GM23338 (cell line): Measurements from ENCODE around the gene POLA1. TPM values are rescaled to one million over a fixed set of nuclear protein-coding genes. Genes with fewer than 3 reads are reported as not detected.
A peak's percentile ranks its signal among the peaks of the same experiment; 100 is the strongest.

ENCODE experiments used
- ATAC-seq: fragments of 200-7000 bp; cut with Tn5 transposase; 3 replicates; pipeline ENCODE4 v1.9.1; 2020
- DNase-seq: peaks from one replicate; pipeline ENCODE4 v3.0.0-alpha.2; 2015; ENCODE audit warnings: low spot score
- H2AFZ ChIP-seq: fragments of 200-600 bp; sonication (generic); 2 replicates; pipeline ENCODE4 v1.8.0; 2016; ENCODE audit warnings: antibody characterized with exemption, mild to moderate bottlenecking, moderate library complexity
- H3F3A ChIP-seq: fragments of 200-600 bp; sonication (generic); replicated peaks from 2 replicates; pipeline ENCODE4 v1.8.0; 2017; ENCODE audit warnings: antibody characterized with exemption, mixed run types, low read depth
- H3K27ac ChIP-seq: fragments of 200-600 bp; sonication (generic); 2 replicates; pipeline ENCODE4 v1.6.1; 2016; ENCODE audit warnings: low read depth
- H3K27me3 ChIP-seq: fragments of 200-600 bp; sonication (generic); 2 replicates; pipeline ENCODE4 v1.8.0; 2016; ENCODE audit warnings: mild to moderate bottlenecking, mixed run types, moderate library complexity; ENCODE audit not compliant: insufficient read depth
- H3K36me3 ChIP-seq: fragments of 200-600 bp; sonication (generic); 2 replicates; pipeline ENCODE4 v1.8.0; 2016; ENCODE audit warnings: mild to moderate bottlenecking; ENCODE audit not compliant: insufficient read depth
- H3K4me1 ChIP-seq: fragments of 200-600 bp; sonication (generic); 2 replicates; pipeline ENCODE4 v1.8.0; 2016; ENCODE audit warnings: mild to moderate bottlenecking, moderate library complexity; ENCODE audit not compliant: insufficient read depth
- H3K4me2 ChIP-seq: fragments of 200-600 bp; sonication (generic); 2 replicates; pipeline ENCODE4 v1.7.1; 2017; ENCODE audit warnings: mixed run types
- H3K4me3 ChIP-seq: fragments of 200-600 bp; sonication (generic); 2 replicates; pipeline ENCODE4 v1.6.1; 2016; ENCODE audit warnings: mixed run types
- H3K79me2 ChIP-seq: fragments of 200-600 bp; sonication (generic); replicated peaks from 2 replicates; pipeline ENCODE4 v1.8.0; 2017; ENCODE audit warnings: mild to moderate bottlenecking; ENCODE audit not compliant: insufficient read depth
- H3K9me2 ChIP-seq: fragments of 200-600 bp; sonication (generic); 2 replicates; pipeline ENCODE4 v1.8.0; 2017; ENCODE audit not compliant: insufficient read depth
- H4K20me1 ChIP-seq: fragments of 200-600 bp; sonication (generic); replicated peaks from 2 replicates; pipeline ENCODE4 v1.8.0; 2017; ENCODE audit warnings: mild to moderate bottlenecking; ENCODE audit not compliant: insufficient read depth
- H3K27ac Mint-ChIP-seq: 2 replicates; pipeline ENCODE4 v1.8.0; 2020; ENCODE audit warnings: inconsistent platforms, mild to moderate bottlenecking, moderate library complexity, mixed read lengths
- H3K27me3 Mint-ChIP-seq: 3 replicates; pipeline ENCODE4 v1.8.0; 2022; ENCODE audit warnings: low read depth, mild to moderate bottlenecking, moderate library complexity, mixed read lengths, inconsistent platforms; ENCODE audit not compliant: insufficient read depth, poor library complexity
- H3K36me3 Mint-ChIP-seq: 3 replicates; pipeline ENCODE4 v1.8.0; 2021; ENCODE audit warnings: low read depth, mild to moderate bottlenecking, inconsistent platforms, moderate library complexity, mixed read lengths
- H3K4me1 Mint-ChIP-seq: 3 replicates; pipeline ENCODE4 v1.8.0; 2020; ENCODE audit warnings: mild to moderate bottlenecking, inconsistent platforms, mixed read lengths
- H3K4me3 Mint-ChIP-seq: 3 replicates; pipeline ENCODE4 v1.8.0; 2021; ENCODE audit warnings: moderate library complexity, mild to moderate bottlenecking, inconsistent platforms, mixed read lengths
- H3K9me3 Mint-ChIP-seq: 3 replicates; pipeline ENCODE4 v1.8.0; 2020; ENCODE audit warnings: moderate library complexity, mild to moderate bottlenecking, inconsistent platforms, mixed read lengths
- EZH2 ChIP-seq: fragments of 200-600 bp; sonication (generic); IDR thresholded peaks from one replicate; pipeline ENCODE4 v1.8.0; 2017; ENCODE audit warnings: antibody characterized with exemption, mild to moderate bottlenecking, low read depth; ENCODE audit not compliant: unreplicated experiment
- EZH2phosphoT487 ChIP-seq: fragments of 200-600 bp; sonication (generic); IDR thresholded peaks from one replicate; pipeline ENCODE4 v1.8.1; 2018; ENCODE audit warnings: antibody characterized with exemption; ENCODE audit not compliant: unreplicated experiment
- POLR2AphosphoS5 ChIP-seq: IDR thresholded peaks from 2 replicates; pipeline ENCODE4 v1.6.1; 2016; ENCODE audit warnings: antibody characterized with exemption, low read depth
- REST ChIP-seq: IDR thresholded peaks from one replicate; pipeline ENCODE4 v1.6.1; 2018; ENCODE audit warnings: antibody characterized with exemption; ENCODE audit not compliant: unreplicated experiment
- STAT1 ChIP-seq: IDR thresholded peaks from one replicate; pipeline ENCODE4 v1.6.1; 2016; ENCODE audit warnings: antibody characterized with exemption; ENCODE audit not compliant: unreplicated experiment
- polyA plus RNA-seq: library from polyadenylated mRNA; unstranded; fragments of >200 nt; fragmentation: Nextera tagmentation; extraction: Ambion mirVana; gene quantifications from 2 replicates; pipeline ENCODE4 v1.2.1, GENCODE V29; 2016
- total RNA-seq: library from RNA; depleted of rRNA; stranded (reverse); fragments of >200 nt; shearing (Covaris generic); gene quantifications from 2 replicates; pipeline ENCODE4 v1.2.3, GENCODE V29; 2014
- TF ChIP-seq, protein P1 (sequence below): IDR thresholded peaks from 2 replicates; pipeline ENCODE4 v1.6.1; 2016; ENCODE audit warnings: antibody characterized with exemption

The POLA1 gene
- total and polyA plus RNA-seq, 2 experiments from 2014 or later, result 12.6 to 36.6 TPM

DNA sequence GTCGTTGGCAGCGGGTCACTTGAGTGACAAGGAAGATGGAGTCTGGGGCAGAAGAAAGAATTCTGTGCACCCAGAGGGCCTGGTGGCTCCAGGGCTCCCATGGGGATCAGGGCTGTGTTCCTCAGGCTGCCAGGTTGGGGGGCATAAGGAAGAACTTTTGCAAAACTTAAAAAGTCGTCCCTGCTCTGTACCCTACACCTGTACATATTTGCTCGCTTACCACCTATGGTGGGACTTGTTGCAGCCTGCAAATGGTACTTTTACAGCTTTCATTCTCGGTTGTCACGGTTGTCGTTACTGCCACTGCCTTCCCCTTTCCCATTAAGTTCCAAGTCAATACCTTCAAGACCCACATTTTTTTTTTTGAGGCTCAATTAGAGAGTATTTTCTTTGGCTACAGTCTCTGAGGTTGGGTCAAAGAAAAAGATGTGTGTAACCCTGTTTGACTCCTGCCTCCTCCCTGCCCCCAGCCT lies 312.9 kb downstream of the POLA1 start:
- Histone ChIP-seq H3K4me2 (peak overlapping the region; percentile 66), H4K20me1 (no peaks in the 10 kb centered on the region), H3F3A (0 out of 2 replicates have a peak, but pooled peaks cover 5% of the 10 kb centered on the region), H2AFZ (no peak overlapping the region), H3K4me3 (peak overlapping the region; percentile 44; the same call in 1 of the 2 replicates), H3K9me2 (no peaks in the 10 kb centered on the region), H3K27ac (no peak overlapping the region), H3K36me3 (no peaks in the 10 kb centered on the region), H3K4me1 (peaks cover 47% of the 10 kb centered on the region), H3K27me3 (peaks cover 98% of the 10 kb centered on the region), H3K79me2 (no peaks in the 10 kb centered on the region)
- no peak overlapping the region for H3K27ac Mint-ChIP-seq
- H3K4me1 Mint-ChIP-seq, result peaks cover 23% of the 10 kb centered on the region
- H3K36me3 Mint-ChIP-seq, result no peaks in the 10 kb centered on the region; the same call in 2 of the 3 replicates
- no peak for ATAC-seq
- peaks cover 92% of the 10 kb centered on the region for H3K27me3 Mint-ChIP-seq
- no peaks in the 10 kb centered on the region; the same call in 2 of the 3 replicates for H3K9me3 Mint-ChIP-seq
- H3K4me3 Mint-ChIP-seq, result peak overlapping the region; percentile 59
- DNase-seq, result no peak
- TF ChIP-seq EZH2 (peak; percentile 63), POLR2AphosphoS5 (no peak), STAT1 (no peak)

DNA sequence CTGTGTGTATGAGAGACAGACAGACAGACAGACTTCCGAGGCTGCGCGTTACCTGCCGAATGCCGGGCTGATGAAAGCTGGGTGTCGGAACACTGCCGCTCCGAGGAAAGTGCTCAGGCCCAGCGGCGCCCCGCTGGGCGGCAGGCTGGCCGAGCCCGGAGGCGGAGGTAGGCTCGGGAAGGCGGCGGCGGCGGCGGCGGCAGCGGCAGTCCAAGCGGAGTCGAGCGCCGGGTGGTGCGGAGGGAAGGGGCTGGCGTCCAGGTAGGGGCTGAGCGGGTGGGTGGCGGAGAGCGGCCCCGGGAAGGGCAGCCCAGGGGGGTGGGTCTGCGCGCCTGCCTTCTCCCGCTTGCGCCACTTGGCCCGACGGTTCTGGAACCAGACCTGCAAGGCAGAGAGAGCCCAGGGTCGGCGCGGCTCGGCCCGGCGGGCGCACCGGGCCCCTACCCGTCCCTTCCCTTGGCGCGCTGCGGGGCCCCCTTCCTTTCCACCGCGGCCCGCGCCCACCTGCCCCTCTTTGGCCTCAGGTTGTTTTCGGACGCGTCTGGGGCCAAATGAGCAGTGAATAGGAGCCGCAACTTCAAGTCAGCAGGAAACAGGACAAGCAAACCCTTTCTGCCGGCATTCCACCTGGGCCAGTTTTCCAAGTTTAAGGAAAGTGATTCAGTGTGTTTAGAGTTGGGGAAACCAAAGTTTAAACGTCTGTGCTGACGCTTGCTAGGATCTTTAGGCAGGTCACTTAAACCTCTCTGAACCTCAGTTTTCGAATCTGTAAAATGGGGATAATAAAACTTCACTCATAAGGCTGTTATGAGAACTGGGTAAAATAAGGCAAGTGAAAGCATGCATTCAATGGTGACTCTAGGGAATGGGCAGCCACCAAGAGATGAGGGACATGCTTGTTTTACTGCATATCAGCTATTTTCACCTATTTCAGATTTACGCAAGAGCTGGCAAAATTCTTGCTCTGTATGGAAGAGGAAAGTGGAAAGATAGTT lies 313.6 kb downstream of the POLA1 start:
- H3K4me3 ChIP-seq, result peak overlapping the region; percentile 41
- no peaks in the 10 kb centered on the region; the same call in 2 of the 3 replicates for H3K9me3 Mint-ChIP-seq
- peak; percentile 80 for TF ChIP-seq EZH2
- TF ChIP-seq, protein P1, sequence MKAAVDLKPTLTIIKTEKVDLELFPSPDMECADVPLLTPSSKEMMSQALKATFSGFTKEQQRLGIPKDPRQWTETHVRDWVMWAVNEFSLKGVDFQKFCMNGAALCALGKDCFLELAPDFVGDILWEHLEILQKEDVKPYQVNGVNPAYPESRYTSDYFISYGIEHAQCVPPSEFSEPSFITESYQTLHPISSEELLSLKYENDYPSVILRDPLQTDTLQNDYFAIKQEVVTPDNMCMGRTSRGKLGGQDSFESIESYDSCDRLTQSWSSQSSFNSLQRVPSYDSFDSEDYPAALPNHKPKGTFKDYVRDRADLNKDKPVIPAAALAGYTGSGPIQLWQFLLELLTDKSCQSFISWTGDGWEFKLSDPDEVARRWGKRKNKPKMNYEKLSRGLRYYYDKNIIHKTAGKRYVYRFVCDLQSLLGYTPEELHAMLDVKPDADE, result no peak
- H3K4me2 ChIP-seq, result peak overlapping the region; percentile 66
- peaks cover 20% of the 10 kb centered on the region for H3K4me1 Mint-ChIP-seq
- peak overlapping the region; percentile 59 for H3K4me3 Mint-ChIP-seq
- no peaks in the 10 kb centered on the region for H4K20me1 ChIP-seq
- H3K27ac ChIP-seq, result no peak overlapping the region
- peaks cover 49% of the 10 kb centered on the region; the same call in 1 of the 2 replicates for H3K4me1 ChIP-seq
- H3K27me3 Mint-ChIP-seq, result peaks cover 93% of the 10 kb centered on the region
- H3K27me3 ChIP-seq, result peaks cover 99% of the 10 kb centered on the region
- H2AFZ ChIP-seq, result no peak overlapping the region
- DNase-seq (peak; percentile 59), ATAC-seq (peak; percentile 30)
- H3K36me3 Mint-ChIP-seq, result no peaks in the 10 kb centered on the region; the same call in 2 of the 3 replicates
- H3F3A ChIP-seq, result 0 out of 2 replicates have a peak, but pooled peaks cover 5% of the 10 kb centered on the region
- no peaks in the 10 kb centered on the region for H3K36me3 ChIP-seq
- H3K27ac Mint-ChIP-seq, result no peak overlapping the region
- no peaks in the 10 kb centered on the region for H3K79me2 ChIP-seq
- H3K9me2 ChIP-seq, result no peaks in the 10 kb centered on the region

- Mint-ChIP-seq H3K9me3 (0 out of 3 replicates have a peak, but pooled peaks cover 3% of the 10 kb centered on the region), H3K36me3 (no peaks in the 10 kb centered on the region), H3K4me1 (peaks cover 12% of the 10 kb centered on the region), H3K27ac (no peak overlapping the region), H3K4me3 (no peak overlapping the region), H3K27me3 (peaks cover 90% of the 10 kb centered on the region)
- no peaks in the 10 kb centered on the region for H4K20me1 ChIP-seq
- no peaks in the 10 kb centered on the region for H3K9me2 ChIP-seq
- H3K4me3 ChIP-seq, result no peak overlapping the region
- TF ChIP-seq REST (no peak), EZH2 (peak; percentile 68), EZH2phosphoT487 (no peak)
- no peaks in the 10 kb centered on the region for H3K36me3 ChIP-seq
- H3K27me3 ChIP-seq, result peaks cover 98% of the 10 kb centered on the region
- no peak for DNase-seq
- no peak overlapping the region for H3K27ac ChIP-seq
- no peak for ATAC-seq
- H3K79me2 ChIP-seq, result no peaks in the 10 kb centered on the region
- H3F3A ChIP-seq, result 0 out of 2 replicates have a peak, but pooled peaks cover 5% of the 10 kb centered on the region
- H3K4me2 ChIP-seq, result peak overlapping the region; percentile 55
- H2AFZ ChIP-seq, result no peak overlapping the region
- peaks cover 44% of the 10 kb centered on the region; the same call in 1 of the 2 replicates for H3K4me1 ChIP-seq
These were observed 315.7 kb downstream of the POLA1 start for GRCh38 chrX:25009407-25009806.
